ENCODE measurements around the gene LYPD1. TPM values are rescaled to one million over a fixed set of nuclear protein-coding genes. Genes with fewer than 3 reads are reported as not detected.

The LYPD1 gene
- total and polyA plus RNA-seq, 8 donors: 1.1 to 8.4 (median 3.3) TPM; not detected in 3

- DNase-seq: no peak
- Histone ChIP-seq H3K27me3 (no peaks in the 10 kb centered on the region), H3K4me3 (no peak overlapping the region), H3K27ac (no peak overlapping the region), H3K9me3 (no peaks in the 10 kb centered on the region), H3K36me3 (no peaks in the 10 kb centered on the region), H3K4me1 (peaks cover 0 to 17% (median 8%) of the 10 kb centered on the region in 4 donors)
- intact Hi-C loops (cut with DNase I; ENCODE audit: low total_unique reads): no loop called here
- TF ChIP-seq POLR2A (IDR thresholded peaks at IDR 0.05) (no peak), CTCF (IDR thresholded peaks at IDR 0.05) (no peak), EP300 (IDR thresholded peaks at IDR 0.05) (no peak), POLR2AphosphoS5 (IDR thresholded peaks at IDR 0.05) (no peak)
- 79 to 95% (median 89%) methylated on average over 7 of the region's 7 CpGs for WGBS, 5 donors
These were observed 51.3 kb downstream of the LYPD1 start for GRCh38 chr2:132618734-132619133.

GRCh38 chr2:132617989-132618388 lies 52.0 kb downstream of the LYPD1 start:
- Histone ChIP-seq H3K36me3 (no peaks in the 10 kb centered on the region), H3K9me3 (no peaks in the 10 kb centered on the region), H3K27me3 (no peaks in the 10 kb centered on the region), H3K4me3 (no peak overlapping the region), H3K27ac (no peak overlapping the region), H3K4me1 (peaks cover 0 to 17% (median 8%) of the 10 kb centered on the region in 4 donors)
- TF ChIP-seq POLR2AphosphoS5 (IDR thresholded peaks at IDR 0.05) (no peak), POLR2A (IDR thresholded peaks at IDR 0.05) (no peak), EP300 (IDR thresholded peaks at IDR 0.05) (no peak), CTCF (IDR thresholded peaks at IDR 0.05) (no peak)
- intact Hi-C loops (cut with DNase I; ENCODE audit: low total_unique reads): no loop called here
- no peak for DNase-seq
- 65 to 81% (median 67%) methylated on average over 3 of the region's 3 CpGs for WGBS, 5 donors

DNA sequence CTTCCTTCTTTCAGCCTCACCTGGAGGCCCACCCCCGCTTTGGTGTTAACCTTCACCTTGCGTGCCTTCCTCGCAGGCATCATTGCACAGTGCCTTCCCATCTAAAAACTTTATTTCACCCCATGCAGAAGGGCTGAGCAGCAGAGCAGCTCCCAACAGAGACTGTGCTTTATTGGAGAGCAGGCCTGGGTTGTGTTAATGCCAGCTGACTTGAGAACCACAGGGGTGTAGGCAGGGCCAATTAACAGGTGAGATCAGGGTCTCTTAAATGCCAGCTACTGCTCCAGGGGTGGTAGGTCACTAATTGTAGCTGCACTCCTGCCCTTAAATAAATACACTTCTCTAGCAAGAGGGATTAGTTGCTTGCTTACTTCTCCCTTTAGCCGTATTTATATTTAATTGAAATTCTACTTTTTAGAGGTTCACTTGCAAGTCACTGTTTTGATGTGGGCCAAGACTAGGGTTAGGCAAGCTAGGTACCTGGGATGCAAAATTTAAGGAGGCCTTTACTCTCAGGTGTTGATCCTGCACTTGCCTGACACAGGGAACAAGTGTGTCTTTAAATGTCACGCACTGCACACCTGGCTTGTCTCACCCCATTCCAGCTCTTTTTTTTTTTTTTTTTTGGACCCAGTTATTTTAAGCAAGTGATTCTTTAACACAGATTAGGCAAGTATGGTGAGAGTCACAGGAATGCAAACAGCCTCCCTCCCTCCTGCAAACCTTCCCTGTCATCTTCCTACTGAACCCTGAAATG lies 54.5 kb downstream of the LYPD1 start:
- Histone ChIP-seq H3K27me3 (no peaks in the 10 kb centered on the region), H3K9me3 (no peaks in the 10 kb centered on the region), H3K27ac (no peak overlapping the region), H3K4me3 (no peak overlapping the region), H3K36me3 (no peaks in the 10 kb centered on the region), H3K4me1 (peaks cover 0 to 17% (median 0%) of the 10 kb centered on the region in 4 donors)
- 70 to 83% (median 79%) methylated on average over 5 of the region's 5 CpGs for WGBS, 5 donors
- DNase-seq: no peak
- intact Hi-C loops (cut with DNase I; ENCODE audit: low total_unique reads): no loop called here
- TF ChIP-seq POLR2A (IDR thresholded peaks at IDR 0.05) (no peak), EP300 (IDR thresholded peaks at IDR 0.05) (no peak), POLR2AphosphoS5 (IDR thresholded peaks at IDR 0.05) (no peak), CTCF (IDR thresholded peaks at IDR 0.05) (no peak)

DNA sequence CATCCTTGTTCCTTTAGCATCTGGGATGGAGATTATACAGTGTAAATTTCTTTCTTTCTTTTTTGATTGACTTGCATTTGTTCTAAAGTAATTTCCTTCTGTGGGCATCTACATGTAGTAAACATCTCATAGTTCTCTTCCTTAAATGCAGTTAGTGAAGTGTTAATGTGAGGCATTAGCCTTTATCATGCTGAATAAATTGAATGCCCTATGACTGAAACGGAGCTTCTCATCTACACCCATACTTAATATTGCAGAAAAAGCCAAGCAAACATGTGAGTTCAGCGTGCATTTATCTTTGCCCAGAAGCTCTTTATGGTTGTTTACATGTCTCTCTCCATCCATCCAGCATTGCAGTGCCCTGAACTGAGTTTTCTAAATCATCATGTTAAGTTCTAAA lies 58.3 kb downstream of the LYPD1 start:
- WGBS, 5 donors: 35 to 65% (median 36%) methylated on average over 2 of the region's 2 CpGs
- no peak for TF ChIP-seq POLR2A (IDR thresholded peaks at IDR 0.05)
- TF ChIP-seq EP300 (IDR thresholded peaks at IDR 0.05): no peak
- TF ChIP-seq CTCF (IDR thresholded peaks at IDR 0.05): no peak
- TF ChIP-seq POLR2AphosphoS5 (IDR thresholded peaks at IDR 0.05): no peak
- Histone ChIP-seq H3K27me3 (no peaks in the 10 kb centered on the region), H3K36me3 (no peaks in the 10 kb centered on the region), H3K9me3 (no peaks in the 10 kb centered on the region), H3K27ac (no peak overlapping the region), H3K4me1 (peaks cover 0 to 21% (median 0%) of the 10 kb centered on the region in 4 donors), H3K4me3 (no peak overlapping the region)
- DNase-seq: no peak
- intact Hi-C loops (cut with DNase I; ENCODE audit: low total_unique reads): no loop called here
